Cardiac fibroblast (primary cell): Measurements from ENCODE around the gene FREY1.

Experiments used
- DNase-seq, 2 donors: peaks; one replicate each; pipeline versions ENCODE4 v3.0.0 to v3.0.0-alpha.2; 2010; ENCODE audit warnings: low read depth in 2 of 2
- H3K4me3 ChIP-seq, 2 donors: replicated peaks in 1 of 2; 1 replicate in 1 of 2; 2 replicates in 1 of 2; pipeline ENCODE4 v1.5.1; 2011; ENCODE audit warnings: low read depth in 2 of 2, low read length in 2 of 2, mild to moderate bottlenecking in 2 of 2, moderate library complexity in 1 of 2
- CTCF ChIP-seq: IDR thresholded peaks from one replicate; pipeline ENCODE4 v1.5.1; 2011; ENCODE audit warnings: low read depth, mild to moderate bottlenecking, low read length, inconsistent platforms

Gene FREY1

GRCh38 chr11:45915446-45915845, 8.4 kb upstream of the FREY1 start:
- H3K4me3 ChIP-seq: no peak overlapping the region
- DNase-seq: no peak
- no peak for TF ChIP-seq CTCF

- DNase-seq: no peak
- no peak for TF ChIP-seq CTCF
- H3K4me3 ChIP-seq: no peak overlapping the region
Observed at GRCh38 chr11:45913942-45914635, 7.0 kb upstream of the FREY1 start.

- no peak overlapping the region for H3K4me3 ChIP-seq
- TF ChIP-seq CTCF: no peak
- DNase-seq: no peak
Observed at GRCh38 chr11:45913514-45913913, 6.4 kb upstream of the FREY1 start.

- H3K4me3 ChIP-seq: no peak overlapping the region
- no peak for TF ChIP-seq CTCF
- no peak for DNase-seq
Observed at GRCh38 chr11:45910623-45911022, 3.6 kb upstream of the FREY1 start.

- no peak for TF ChIP-seq CTCF
- DNase-seq: no peak
- no peak overlapping the region for H3K4me3 ChIP-seq
Observed at GRCh38 chr11:45909594-45910475, 2.8 kb upstream of the FREY1 start.

GRCh38 chr11:45907911-45908370, 870 bp upstream of the FREY1 start:
- H3K4me3 ChIP-seq: no peak overlapping the region
- no peak for TF ChIP-seq CTCF
- no peak for DNase-seq
